CD14-positive monocyte (primary cell): ENCODE results near the gene SDK1. TPM values are rescaled to one million over a fixed set of nuclear protein-coding genes. Genes with fewer than 3 reads are reported as not detected.

Experiments
- DNase-seq, 3 donors: peaks; one replicate each; pipeline ENCODE4 v3.0.0-alpha.2; 2011 to 2022
- H2AFZ ChIP-seq: 2 replicates; pipeline ENCODE4 v1.6.0; 2012; ENCODE audit warnings: mild to moderate bottlenecking, low read depth, low read length, inconsistent platforms; ENCODE audit not compliant: insufficient read depth, poor library complexity, severe bottlenecking
- H3K27ac ChIP-seq, 2 donors: 1 replicate in 1 of 2; 2 replicates in 1 of 2; pipeline ENCODE4 v1.5.1; 2012 to 2013; ENCODE audit warnings: low read length in 2 of 2, control low read depth in 1 of 2, inconsistent platforms in 1 of 2, low read depth in 1 of 2, mild to moderate bottlenecking in 1 of 2
- H3K27me3 ChIP-seq, 2 donors: one replicate each; pipeline versions ENCODE4 v1.6.0 to v1.6.1; 2011 to 2013; ENCODE audit warnings: low read length in 2 of 2; ENCODE audit not compliant: control insufficient read depth in 2 of 2, insufficient read depth in 2 of 2
- H3K36me3 ChIP-seq, 2 donors: replicated peaks in 1 of 2; 1 replicate in 1 of 2; 2 replicates in 1 of 2; pipeline versions ENCODE4 v1.5.1 to v1.6.1; 2012 to 2013; ENCODE audit warnings: low read length in 2 of 2, control low read depth in 1 of 2, inconsistent platforms in 1 of 2, mild to moderate bottlenecking in 1 of 2; ENCODE audit not compliant: insufficient read depth in 2 of 2, control insufficient read depth in 1 of 2
- H3K4me1 ChIP-seq, 2 donors: 1 replicate in 1 of 2; 2 replicates in 1 of 2; pipeline versions ENCODE4 v1.5.1 to v1.6.1; 2012 to 2013; ENCODE audit warnings: low read length in 2 of 2, control low read depth in 1 of 2, inconsistent platforms in 1 of 2, mild to moderate bottlenecking in 1 of 2, moderate library complexity in 1 of 2; ENCODE audit not compliant: insufficient read depth in 2 of 2, control insufficient read depth in 1 of 2
- H3K4me2 ChIP-seq: replicated peaks from 2 replicates; pipeline ENCODE3; 2012; ENCODE audit warnings: low read length, moderate library complexity, mild to moderate bottlenecking; ENCODE audit not compliant: poor library complexity, severe bottlenecking; ENCODE audit errors: extremely low read depth
- H3K4me3 ChIP-seq, 3 experiments: fragments of 200-600 bp in 1 of 3; sonication (generic) in 1 of 3; replicated peaks in 1 of 3; 1 replicate in 2 of 3; 2 replicates in 1 of 3; pipeline ENCODE4 v1.5.1; 2011 to 2013; ENCODE audit warnings: low read length in 3 of 3, mild to moderate bottlenecking in 3 of 3, control low read depth in 2 of 3, low read depth in 2 of 3, inconsistent platforms in 1 of 3, moderate library complexity in 1 of 3
- H3K79me2 ChIP-seq: 2 replicates; pipeline ENCODE4 v1.6.0; 2012; ENCODE audit warnings: mild to moderate bottlenecking, control low read depth, inconsistent platforms, low read length, moderate library complexity; ENCODE audit not compliant: insufficient read depth
- H3K9ac ChIP-seq: 2 replicates; pipeline ENCODE4 v1.6.0; 2017; ENCODE audit warnings: low read length, mild to moderate bottlenecking; ENCODE audit not compliant: insufficient read depth, poor library complexity, severe bottlenecking
- H3K9me3 ChIP-seq, 2 donors: replicated peaks in 1 of 2; 1 replicate in 1 of 2; 2 replicates in 1 of 2; pipeline versions ENCODE4 v1.5.1 to v1.6.1; 2012 to 2013; ENCODE audit warnings: low read length in 2 of 2, control low read depth in 1 of 2; ENCODE audit not compliant: control insufficient read depth in 1 of 2, insufficient read depth in 1 of 2
- H4K20me1 ChIP-seq: 2 replicates; pipeline ENCODE4 v1.6.0; 2012; ENCODE audit warnings: mild to moderate bottlenecking, low read length, control low read depth, moderate library complexity; ENCODE audit not compliant: insufficient read depth
- H3K27ac Mint-ChIP-seq, 7 donors: one replicate each; pipeline ENCODE4 v1.8.0; 2020; ENCODE audit warnings: mild to moderate bottlenecking in 7 of 7, mixed read lengths in 7 of 7, moderate library complexity in 6 of 7, inconsistent platforms in 2 of 7
- H3K27me3 Mint-ChIP-seq, 3 donors: one replicate each; pipeline ENCODE4 v1.8.0; 2021 to 2022; ENCODE audit warnings: low read depth in 3 of 3, mild to moderate bottlenecking in 3 of 3, mixed read lengths in 3 of 3, moderate library complexity in 3 of 3, inconsistent platforms in 1 of 3
- H3K36me3 Mint-ChIP-seq, 2 donors: one replicate each; pipeline ENCODE4 v1.8.0; 2020; ENCODE audit warnings: mixed read lengths in 2 of 2, inconsistent platforms in 1 of 2, mild to moderate bottlenecking in 1 of 2
- H3K4me1 Mint-ChIP-seq: one replicate; pipeline ENCODE4 v1.8.0; 2020; ENCODE audit warnings: mild to moderate bottlenecking, mixed read lengths
- H3K4me3 Mint-ChIP-seq, 2 donors: one replicate each; pipeline ENCODE4 v1.8.0; 2020; ENCODE audit warnings: mild to moderate bottlenecking in 2 of 2, mixed read lengths in 2 of 2, moderate library complexity in 1 of 2
- H3K9me3 Mint-ChIP-seq, 7 donors: one replicate each; pipeline ENCODE4 v1.8.0; 2020 to 2022; ENCODE audit warnings: mixed read lengths in 7 of 7, mild to moderate bottlenecking in 6 of 7, moderate library complexity in 6 of 7, inconsistent platforms in 2 of 7
- CTCF ChIP-seq: fragments of 200-600 bp; IDR thresholded peaks from one replicate; pipeline ENCODE4 v1.8.0; 2022; ENCODE audit warnings: antibody characterized with exemption, mild to moderate bottlenecking
- WGBS: methylation state at CpG from one replicate; pipeline ENCODE4 v1.1.5; 2013; ENCODE audit warnings: missing lambda C conversion rate; ENCODE audit not compliant: insufficient coverage; 5-methylcytosine and 5-hydroxymethylcytosine counted together
- intact Hi-C, 2 donors: fragments of 100-400 bp; cut with micrococcal nuclease; formaldehyde crosslinking; loops; one replicate each; pipeline versions ENCODE4 v1.15.0 to v1.15.1; 2023
- polyA plus RNA-seq, 3 donors: library from polyadenylated mRNA; depleted of rRNA in 1 of 3; unstranded in 2 of 3; stranded (reverse) in 1 of 3; fragments of 300-500 nt in 2 of 3; fragments of >200 nt in 1 of 3; fragmentation: Illumina TruSeq in 2 of 3; gene quantifications; 1 replicate in 2 of 3; 2 replicates in 1 of 3; pipeline ENCODE4 v1.2.3, GENCODE V29; 2012 to 2021

The SDK1 gene
- polyA plus RNA-seq, 3 donors = 0.01 TPM; not detected in 2

DNA sequence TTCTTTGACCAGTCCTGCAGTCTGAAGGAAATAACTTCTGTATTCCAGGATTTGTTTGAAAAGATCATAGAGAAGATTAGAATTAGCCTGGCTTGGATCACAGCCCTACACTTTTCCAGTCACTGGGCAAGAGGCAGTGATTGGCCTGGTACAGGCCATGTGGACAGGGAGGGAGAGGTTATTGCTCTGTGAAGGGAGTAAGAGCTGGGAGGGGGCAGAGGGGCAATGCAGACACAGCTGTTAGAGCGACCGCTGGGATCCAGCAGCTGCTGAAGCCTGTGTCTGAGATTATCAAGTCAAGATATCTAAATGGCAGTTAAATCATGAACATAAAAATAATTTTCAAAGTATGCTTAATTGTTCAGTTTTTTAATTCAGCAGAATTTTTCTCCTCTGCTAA lies 257.3 kb downstream of the SDK1 start:
- intact Hi-C loops = no loop called here
- H2AFZ ChIP-seq = no peak overlapping the region

GRCh38 chr7:3559278-3559677 lies 258.2 kb downstream of the SDK1 start:
- H3K36me3 ChIP-seq = no peaks in the 10 kb centered on the region
- intact Hi-C loops = no loop called here
- H3K27ac ChIP-seq = no peak overlapping the region
- DNase-seq = no peak
- WGBS = 79% methylated on average over 3 of the region's 3 CpGs
- Mint-ChIP-seq H3K4me1 (no peaks in the 10 kb centered on the region), H3K4me3 (no peak overlapping the region), H3K27ac (no peak overlapping the region), H3K36me3 (no peaks in the 10 kb centered on the region), H3K9me3 (peaks cover 0 to 7% (median 3%) of the 10 kb centered on the region in 7 donors), H3K27me3 (peaks cover 0 to 6% (median 0%) of the 10 kb centered on the region in 3 donors)
- H3K9me3 ChIP-seq = no peaks in the 10 kb centered on the region
- no peaks in the 10 kb centered on the region for H3K4me1 ChIP-seq
- H3K27me3 ChIP-seq = no peaks in the 10 kb centered on the region
- no peak for TF ChIP-seq CTCF
- no peak overlapping the region for H3K4me2 ChIP-seq
- H3K79me2 ChIP-seq = no peaks in the 10 kb centered on the region
- no peak overlapping the region for H3K4me3 ChIP-seq
- no peak overlapping the region for H3K9ac ChIP-seq
- H2AFZ ChIP-seq = no peak overlapping the region
- no peaks in the 10 kb centered on the region for H4K20me1 ChIP-seq

More for the DNA sequence above, 257.3 kb downstream of the SDK1 start:
- no peaks in the 10 kb centered on the region for H4K20me1 ChIP-seq
- no peaks in the 10 kb centered on the region for H3K4me1 Mint-ChIP-seq
- no peak overlapping the region for H3K27ac ChIP-seq
- 100% methylated on average over 2 of the region's 2 CpGs for WGBS
- H3K9ac ChIP-seq = no peak overlapping the region
- no peaks in the 10 kb centered on the region for H3K36me3 Mint-ChIP-seq
- peaks cover 6 to 7% of the 10 kb centered on the region in 2 donors for H3K9me3 ChIP-seq
- H3K4me3 ChIP-seq = no peak overlapping the region
- no peak for DNase-seq
- TF ChIP-seq CTCF = no peak
- H3K27ac Mint-ChIP-seq = no peak overlapping the region
- H3K36me3 ChIP-seq = no peaks in the 10 kb centered on the region
- H3K4me1 ChIP-seq = no peaks in the 10 kb centered on the region
- no peaks in the 10 kb centered on the region for H3K79me2 ChIP-seq
- no peak overlapping the region for H3K4me3 Mint-ChIP-seq
- H3K9me3 Mint-ChIP-seq = peaks cover 0 to 9% (median 3%) of the 10 kb centered on the region in 7 donors
- H3K4me2 ChIP-seq = no peak overlapping the region
- H3K27me3 ChIP-seq = no peaks in the 10 kb centered on the region
- H3K27me3 Mint-ChIP-seq = peaks cover 0 to 6% (median 0%) of the 10 kb centered on the region in 3 donors
